HG02678 (cell line): ENCODE results near the gene COQ10B.
"Not testable (repeated sequence)": the region's sequence is repeated elsewhere in the genome, so short reads cannot be mapped to it uniquely, and the experiment has no call there.

Experiments used
- ATAC-seq: cut with Tn5 transposase; IDR thresholded peaks from one replicate; pipeline ENCODE4 v1.9.1; 2021; ENCODE audit warnings: mild to moderate bottlenecking, moderate library complexity; ENCODE audit not compliant: unreplicated experiment

Gene COQ10B

DNA sequence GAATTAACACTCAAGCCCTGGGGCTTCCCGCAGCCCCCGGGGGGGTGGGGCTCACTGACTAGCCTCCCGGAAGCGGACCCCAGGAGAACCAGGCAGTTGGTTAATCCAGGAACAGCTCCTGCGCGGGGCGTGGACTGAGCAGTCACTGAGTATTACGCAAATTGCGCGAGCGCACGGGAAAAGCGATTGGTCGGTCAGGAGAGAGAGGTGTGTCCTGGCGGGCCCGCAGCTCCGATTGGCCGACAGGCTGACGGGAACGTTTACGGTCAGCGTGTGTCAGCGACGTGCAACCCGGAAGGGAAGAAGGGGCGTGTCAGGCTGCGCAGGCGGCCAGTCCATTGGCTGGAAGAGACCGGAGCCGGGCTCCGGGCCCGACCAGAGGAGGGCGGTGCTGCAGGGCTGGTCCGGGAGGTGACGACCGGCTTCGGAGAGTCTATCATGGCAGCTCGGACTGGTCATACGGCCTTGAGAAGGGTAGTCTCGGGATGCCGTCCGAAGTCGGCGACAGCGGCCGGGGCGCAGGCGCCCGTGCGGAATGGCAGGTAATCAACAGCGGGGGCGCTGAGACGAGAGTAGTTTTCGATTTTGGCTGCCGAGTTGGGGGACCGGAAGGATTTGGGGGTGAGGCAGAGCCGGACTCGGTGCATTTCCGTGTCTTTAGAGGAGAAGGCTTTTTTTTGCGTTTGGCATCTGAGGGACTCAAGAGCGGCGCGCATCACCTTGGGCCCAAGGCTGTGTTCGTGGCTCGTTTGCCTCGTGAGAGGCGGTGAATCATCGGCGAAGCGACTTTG is at the start of gene COQ10B:
COQ10B (plus strand) TSS at position 430 of the 791 bp plus-strand sequence; CDS start at position 439, 9 bp downstream.
- peak; percentile 93 for ATAC-seq

DNA sequence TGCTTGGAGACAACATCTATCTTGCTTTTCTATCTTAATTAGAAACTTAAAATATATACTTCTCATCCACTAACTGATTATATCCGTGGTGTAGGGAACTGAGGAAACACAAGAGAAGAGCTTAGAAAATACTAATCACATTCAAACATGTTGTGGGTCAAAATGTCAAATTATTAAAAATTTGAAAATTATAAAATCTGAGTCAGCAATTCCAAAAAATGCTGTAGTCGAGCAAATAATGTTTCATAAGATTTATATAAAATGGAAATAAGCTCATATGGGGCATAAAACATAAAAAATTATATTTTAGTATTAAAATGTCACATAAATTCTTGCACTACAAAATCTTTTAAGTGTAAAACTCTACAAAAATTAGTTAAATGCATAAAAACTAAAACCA is 47.8 kb upstream of the COQ10B start:
- ATAC-seq, result no peak

DNA sequence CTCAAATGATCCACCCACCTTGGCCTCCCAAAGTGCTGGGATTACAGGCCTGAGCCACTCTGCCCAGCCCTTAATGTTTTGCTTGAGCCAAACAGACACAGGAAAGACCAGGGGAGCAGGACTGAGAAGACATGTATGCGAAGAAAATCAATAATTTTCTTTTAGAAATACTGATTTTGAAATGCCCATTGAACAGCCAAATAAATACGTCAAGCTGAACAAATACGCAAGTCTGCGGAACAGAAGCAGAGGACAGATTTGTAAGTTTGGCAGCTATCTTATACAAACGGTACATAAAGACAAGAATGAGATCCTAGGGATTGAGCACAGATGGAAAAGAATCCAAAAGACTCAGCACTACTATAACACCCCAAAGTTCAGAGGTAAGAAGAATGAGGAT is 39.3 kb upstream of the COQ10B start:
- no peak for ATAC-seq

DNA sequence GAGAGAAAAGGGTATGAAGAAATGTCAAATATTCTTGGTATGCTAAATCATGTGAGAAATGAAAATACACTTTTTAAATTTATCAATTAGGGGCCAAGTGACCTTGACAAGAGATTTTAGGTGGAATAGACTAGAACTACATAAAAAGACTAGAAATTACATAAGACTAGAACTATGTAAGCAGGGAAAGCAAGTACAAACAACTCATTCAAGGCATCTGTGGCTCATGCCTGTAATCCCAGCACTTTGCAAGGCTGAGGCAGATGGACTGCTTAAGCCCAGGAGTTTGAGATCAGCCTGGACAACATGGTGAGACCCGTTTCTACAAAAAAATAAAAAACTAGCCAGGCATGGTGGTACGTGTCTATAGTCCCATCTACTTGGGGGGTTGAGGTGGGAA is 38.8 kb upstream of the COQ10B start:
- ATAC-seq, result no peak

DNA sequence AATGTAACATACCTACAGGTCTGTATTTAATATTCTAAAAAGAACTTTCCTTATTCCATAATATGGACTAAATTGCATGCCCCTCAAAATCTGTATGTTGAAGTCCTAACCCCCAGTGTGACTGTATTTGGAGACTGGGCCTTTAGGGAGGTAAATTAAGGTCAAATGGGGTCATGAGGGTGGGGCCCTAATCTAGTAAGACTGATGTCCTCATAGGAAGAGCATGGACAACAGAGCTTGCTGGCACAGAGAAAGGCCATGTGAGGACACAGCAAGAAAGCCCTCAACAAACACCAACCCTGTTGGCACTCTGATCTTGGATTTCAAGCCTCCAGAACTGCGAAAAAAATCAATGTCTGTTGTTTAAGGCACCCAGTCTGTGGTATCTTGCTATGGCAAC is 37.1 kb upstream of the COQ10B start:
- ATAC-seq, result no peak

DNA sequence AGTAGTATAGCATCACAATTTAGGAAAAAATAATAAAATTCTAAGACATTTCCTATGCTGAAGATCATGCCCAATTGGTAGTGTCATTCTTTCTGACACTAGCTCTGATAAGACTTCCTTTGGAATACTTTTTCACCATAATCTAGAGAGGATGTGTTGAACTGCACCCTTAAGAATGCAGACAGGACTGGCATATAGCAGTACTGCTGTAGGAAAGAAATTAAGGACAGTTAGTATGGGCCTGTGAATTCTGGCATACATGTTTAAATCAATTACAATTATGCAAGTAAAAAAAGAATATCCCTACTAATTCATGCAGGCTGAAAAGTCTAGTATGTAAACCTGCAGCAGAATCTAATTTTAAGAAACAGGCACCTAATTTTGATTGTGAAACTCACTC is 33.9 kb upstream of the COQ10B start:
- no peak for ATAC-seq

DNA sequence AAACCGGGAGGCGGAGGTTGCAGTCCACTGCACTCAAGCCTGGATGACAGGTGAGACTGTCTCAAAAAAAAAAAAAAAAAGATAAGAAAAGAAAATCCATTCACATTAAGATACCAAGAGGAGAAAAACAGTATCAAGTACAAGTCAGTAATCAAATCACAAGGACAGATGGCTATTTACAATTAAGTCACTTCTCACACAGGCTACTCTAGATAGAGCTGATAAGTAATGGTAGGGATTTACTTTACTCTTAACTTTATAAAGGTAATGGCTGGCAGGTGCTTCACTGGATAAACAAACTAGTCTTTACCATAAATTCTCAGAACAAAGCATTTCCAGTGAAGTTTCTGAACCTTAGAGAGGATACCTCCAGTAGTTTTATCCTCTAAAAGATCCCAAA is 30.0 kb upstream of the COQ10B start:
- no peak for ATAC-seq

DNA sequence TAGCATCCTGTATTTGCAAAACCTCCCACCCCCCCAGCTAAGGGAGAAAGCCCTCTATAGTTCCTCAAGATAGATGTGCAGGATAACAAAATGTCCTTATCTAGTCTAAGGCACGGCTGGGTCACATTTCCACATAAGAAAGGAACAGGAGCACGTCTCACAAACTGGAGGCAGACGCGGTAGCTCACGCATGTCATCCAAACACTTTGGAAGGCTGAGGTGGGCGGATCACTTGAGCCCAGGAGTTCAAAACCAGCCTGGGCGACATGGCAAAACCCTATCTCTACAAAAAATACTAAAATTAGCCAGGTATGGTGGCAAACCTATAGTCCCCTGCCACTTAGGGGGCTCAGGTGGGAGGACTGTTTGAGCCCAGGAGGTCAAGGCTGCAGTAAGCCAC is 27.8 kb upstream of the COQ10B start:
- ATAC-seq, result no peak

DNA sequence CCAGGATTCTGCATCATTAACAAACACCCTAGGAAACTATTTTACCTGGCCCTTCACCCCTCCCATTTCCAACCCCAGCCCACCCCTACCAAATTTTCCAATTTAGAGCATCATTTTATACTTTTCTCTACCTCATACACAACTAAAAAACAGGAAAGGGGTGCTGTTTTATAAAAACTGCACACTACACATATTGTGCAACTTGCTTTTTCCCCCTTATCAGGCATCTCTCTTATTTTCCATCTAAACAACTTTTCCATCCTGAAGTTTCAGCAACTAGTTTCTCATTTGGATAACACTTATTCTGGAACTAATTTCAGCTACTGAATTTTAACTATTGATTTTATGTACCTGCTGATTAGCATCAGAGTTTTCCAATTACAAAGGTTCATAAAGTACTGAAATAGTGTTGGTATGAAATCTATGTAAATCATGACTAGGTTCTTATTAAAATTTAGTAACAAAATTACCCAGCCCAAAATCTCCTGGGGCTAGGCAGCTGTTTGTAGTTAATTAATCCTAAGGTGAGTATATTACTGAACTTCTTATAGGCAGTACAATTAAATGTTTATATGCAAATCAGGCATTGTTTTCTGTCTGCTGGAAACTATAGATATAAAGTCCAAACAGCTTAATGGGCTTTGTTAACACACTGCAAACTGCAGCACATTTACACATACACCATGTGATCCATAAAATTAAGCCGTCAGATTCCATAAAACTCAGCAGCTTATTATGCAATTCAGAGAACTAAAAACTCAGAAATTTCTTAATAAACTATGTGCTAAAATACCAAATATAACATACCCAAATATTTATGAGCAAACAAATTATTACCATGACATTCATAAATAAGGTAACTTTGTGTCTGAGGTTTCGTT is 26.4 kb upstream of the COQ10B start:
- ATAC-seq, result no peak

DNA sequence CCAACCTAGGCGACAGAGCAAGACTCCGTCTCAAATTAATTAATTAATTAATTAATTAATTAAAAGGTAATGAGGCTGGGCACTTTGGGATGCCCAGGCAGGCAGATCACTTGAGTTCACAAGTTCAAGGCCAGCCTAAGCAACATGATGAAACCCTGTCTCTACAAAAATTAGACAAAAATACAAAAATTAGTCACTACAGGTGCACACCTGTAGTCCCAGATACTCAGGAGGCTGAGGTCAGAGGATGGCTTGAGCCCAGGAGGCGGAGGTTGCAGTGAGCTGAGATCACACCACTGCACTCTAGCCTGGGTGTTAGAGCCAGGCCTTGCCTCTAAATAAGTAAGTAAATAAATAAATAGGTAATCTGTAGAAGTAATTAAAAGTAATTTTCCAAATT is 25.4 kb upstream of the COQ10B start:
- no peak for ATAC-seq

DNA sequence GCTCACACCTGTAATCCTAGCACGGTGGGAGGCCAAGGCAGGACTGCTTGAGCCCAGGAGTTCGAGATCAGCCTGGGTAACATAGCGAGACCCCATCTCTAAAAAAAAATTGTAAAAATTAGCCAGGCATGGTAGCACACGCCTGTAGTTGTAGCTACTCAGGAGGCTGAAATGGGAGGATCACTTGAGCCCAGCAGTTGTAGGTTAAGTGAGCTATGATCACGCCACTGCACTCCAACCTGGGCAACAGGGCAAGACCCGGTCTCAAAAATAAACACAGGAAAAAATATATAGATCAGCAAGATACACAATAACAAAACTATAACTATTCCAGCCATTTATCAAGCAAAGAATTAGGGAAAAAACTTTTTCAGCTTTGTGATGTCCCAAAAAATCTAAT is 21.5 kb upstream of the COQ10B start:
- ATAC-seq, result no peak

DNA sequence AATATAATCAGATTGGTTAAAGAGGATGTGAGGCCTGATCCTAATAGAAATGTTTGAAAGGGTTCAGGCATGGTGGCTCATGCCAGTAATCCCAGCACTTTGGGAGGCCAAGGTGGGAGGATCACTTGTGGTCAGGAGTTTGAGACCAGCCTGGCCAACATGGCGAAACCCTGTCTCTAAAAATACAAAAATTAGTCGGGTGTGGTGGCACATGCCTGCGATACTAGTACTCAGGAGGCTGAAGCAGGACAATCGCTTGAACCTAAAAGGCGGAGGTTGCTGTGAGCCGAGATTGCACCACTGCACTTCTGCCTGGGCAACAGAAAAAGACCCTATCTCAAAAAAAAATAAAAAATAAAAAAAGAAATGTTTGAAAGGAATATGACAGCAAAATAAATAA is 20.8 kb upstream of the COQ10B start:
- not testable (repeated sequence) for ATAC-seq

DNA sequence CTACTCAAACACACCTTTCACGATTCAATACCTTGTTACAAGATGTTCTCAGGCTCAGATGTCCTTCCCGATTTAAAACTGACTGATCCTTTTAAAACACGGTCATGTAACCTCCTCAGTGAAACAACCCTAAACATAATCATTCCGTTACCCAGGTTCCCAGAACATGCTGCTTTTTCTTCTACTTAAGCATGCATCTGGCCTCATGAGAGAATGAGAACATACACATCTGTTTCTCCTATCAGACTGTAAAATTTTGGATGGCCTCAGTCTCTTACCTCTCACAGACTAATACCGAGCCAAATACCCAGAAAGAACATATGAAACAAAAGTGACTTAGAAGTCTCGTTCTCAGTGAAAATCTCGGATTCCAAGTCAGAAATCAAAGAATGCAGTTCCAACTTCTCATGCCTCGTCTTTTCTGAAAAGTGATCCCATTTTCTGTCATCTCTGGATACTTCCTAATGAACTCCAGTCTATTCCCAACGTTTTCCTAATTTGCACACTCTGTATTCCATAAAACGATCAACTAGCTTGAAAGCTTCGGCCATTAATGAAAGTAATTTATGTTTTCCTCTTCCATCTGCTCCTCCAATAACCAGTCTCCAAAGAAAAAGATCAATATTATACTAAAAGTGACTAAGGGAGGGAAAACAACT is 19.4 kb upstream of the COQ10B start:
- ATAC-seq, result no peak

DNA sequence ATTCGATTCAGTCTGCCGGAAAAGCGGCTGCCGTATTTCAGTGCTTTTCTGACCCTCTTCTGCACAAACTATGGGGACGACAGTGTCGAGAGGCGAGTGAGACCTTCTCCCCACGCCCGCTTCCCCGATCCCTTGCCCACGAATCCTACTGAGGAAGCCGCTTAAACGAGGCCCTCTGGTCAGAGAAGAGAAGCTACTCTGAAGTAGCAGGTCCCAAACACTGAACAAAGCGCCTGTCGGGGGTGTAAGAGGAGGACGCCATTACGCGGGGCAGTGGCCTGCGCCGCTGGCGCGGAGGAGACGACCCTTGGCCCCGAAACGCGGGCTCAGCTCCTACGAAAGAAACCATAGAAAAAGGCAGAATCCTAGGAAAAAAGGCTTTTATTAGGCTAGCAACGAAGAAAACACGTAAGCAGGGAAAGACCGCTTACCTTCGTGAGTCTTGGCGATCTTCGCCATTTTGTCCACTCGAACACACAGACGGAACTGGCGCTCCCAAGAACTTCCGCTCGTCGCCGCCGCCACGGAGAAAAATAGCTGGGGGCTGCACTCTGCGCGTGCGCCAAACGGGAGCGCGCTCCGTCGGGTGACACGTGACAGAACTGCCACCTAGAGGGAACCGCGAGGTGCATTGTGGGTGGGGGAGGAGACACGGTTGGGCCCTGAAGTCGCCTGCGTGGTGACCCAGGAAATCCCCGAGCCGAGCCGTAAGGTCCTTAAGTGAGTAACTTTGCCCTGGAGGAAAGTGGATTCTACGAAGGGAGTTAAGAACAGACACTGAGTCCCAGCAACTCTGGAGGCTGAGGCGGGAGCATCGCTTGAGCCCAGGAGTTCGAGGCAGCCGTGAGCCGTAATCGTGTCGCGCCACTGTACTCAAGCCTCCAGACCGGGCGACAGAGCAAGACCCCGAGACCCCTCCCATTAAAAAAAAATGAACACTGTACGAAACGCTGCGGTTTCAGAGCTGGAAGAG is 18.5 kb upstream of the COQ10B start, which contains the start of gene SF3B1:
SF3B1 (minus strand) TSS at position 488 of the 973 bp plus-strand sequence; CDS start at position 459, 29 bp downstream.
- peak; percentile 93 for ATAC-seq

DNA sequence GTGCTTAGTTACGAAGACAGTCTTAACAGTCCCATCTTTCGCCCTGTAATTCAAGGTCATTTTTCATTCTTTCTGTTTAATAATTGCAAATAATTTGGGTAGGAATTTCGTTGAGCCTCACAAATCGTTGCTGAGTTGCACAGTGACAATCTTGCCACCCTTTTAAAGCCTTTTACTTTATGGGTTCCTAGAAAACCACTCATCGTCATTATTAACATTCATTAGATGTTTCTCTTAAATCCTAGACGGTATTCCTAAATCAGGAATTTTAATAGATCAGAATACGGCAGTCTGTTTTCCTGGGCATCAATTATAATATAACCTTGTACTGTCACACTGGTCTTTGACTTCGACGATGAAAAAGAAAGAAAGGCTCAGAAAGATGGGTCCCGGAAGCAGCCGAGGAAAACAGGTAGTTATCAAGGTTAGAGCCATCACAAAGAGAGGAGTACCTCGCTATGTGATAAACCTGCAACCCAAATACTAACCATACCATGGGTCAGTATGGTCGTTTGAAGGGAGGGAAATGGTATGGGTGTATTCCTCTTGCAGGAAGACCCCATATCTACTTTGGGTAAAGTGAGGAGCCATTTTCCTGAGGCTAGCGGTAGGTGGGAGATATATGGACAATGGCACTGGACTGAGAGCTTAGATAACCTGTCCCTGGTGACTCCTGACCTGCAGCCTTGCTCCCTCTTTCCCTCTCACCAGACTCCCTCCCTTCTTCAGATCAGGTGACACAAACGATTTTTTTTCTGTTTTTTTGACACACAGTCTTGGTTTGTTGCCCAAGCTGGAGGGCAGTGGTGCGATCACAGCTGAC is 17.5 kb upstream of the COQ10B start:
- no peak for ATAC-seq

DNA sequence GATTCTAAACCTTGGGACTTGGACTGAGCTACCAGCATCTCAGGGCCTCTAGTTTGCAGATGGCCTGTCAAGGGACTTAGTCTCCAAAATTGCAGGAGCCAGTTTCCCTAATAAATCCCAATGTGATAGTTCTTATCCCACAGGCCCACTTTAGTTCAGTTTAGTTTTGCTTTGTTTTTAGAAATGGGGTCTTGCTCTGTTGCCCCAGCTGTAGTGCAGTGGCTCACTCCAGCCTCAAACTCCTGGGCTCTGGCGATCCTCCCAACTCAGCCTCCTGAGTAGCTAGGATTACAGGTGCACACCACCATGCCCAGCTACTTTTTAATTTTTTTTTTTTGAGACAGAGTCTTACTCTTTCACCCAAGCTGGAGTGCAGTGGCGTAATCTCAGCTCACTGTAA is 16.0 kb upstream of the COQ10B start:
- ATAC-seq, result no peak

DNA sequence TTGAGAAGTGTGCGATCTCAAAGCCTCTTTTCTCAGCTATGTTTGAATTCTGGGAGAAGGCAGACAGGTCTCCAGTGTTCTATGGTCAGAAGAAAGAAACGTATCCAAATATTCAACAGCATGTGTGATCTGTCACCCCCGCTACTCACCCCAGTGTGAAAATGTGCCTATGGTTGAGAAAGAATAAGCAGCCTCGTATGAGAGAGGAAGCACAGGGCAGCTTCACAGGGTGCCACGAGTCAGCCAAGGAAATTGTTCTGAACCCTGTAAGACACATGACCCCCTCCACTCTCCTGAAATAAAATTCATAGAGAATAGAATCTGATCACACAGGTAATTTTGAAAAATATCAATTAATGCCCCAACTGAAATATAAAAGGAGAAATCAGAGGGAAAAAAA is 10.5 kb upstream of the COQ10B start:
- no peak for ATAC-seq

DNA sequence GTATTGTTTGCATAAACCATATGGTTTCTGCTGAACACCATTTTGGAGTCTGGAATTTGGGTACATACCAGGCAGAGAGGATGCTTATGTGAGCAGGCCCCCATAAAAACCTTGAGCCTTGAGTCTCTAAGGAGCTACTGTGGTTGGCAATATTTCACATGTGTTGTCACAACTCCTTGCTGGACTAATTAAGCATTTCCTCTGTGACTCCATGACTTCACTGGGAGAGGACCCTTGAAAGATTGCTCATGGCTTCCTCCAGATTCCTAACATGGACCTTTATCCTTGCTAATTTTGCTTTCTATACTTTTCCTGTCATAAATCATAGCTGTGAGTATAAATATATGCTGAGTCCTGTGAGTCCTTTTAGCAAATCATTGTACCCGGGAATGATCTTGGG is 7.6 kb upstream of the COQ10B start:
- no peak for ATAC-seq

DNA sequence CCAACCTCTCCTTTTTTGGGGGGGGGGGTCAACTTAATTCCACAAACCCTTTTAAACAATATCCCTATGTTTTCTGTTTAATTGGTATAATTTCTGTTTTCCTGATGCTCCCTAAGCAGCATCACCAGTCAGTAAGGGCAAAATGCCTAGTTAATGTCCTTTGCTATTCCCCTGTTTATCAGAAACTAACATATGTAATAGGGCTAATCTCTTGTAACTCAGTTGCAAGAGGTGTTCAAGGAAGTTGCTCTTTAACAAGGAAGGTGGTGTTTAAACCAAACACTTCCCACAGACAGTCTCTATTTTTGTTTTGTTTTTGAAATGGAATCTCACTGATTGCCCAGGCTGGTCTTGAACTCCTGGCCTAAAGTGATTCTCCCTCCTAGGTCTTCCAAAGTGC is 6.5 kb upstream of the COQ10B start:
- no peak for ATAC-seq
